Spinal cord (tissue), 10 donors: ENCODE measurements around the gene CDC7. TPM values are rescaled to one million over a fixed set of nuclear protein-coding genes. Genes with fewer than 3 reads are reported as not detected.
"Not testable (repeated sequence)": the region's sequence is repeated elsewhere in the genome, so short reads cannot be mapped to it uniquely, and the experiment has no call there.

ENCODE experiments used
- DNase-seq, 6 donors: peaks; one replicate each; pipeline versions ENCODE4 v3.0.0 to v3.0.0-alpha.2; 2013 to 2015; ENCODE audit warnings: low spot score in 6 of 6, low read depth in 4 of 6
- H3K27ac ChIP-seq: one replicate; pipeline ENCODE4 v1.5.1; 2013; ENCODE audit warnings: low read depth, low read length, control low read depth
- H3K27me3 ChIP-seq: one replicate; pipeline ENCODE4 v1.6.1; 2013; ENCODE audit warnings: low read length; ENCODE audit not compliant: control insufficient read depth, insufficient read depth
- H3K36me3 ChIP-seq: one replicate; pipeline ENCODE4 v1.6.1; 2013; ENCODE audit warnings: low read length; ENCODE audit not compliant: control insufficient read depth, insufficient read depth
- H3K4me1 ChIP-seq: one replicate; pipeline ENCODE4 v1.6.1; 2013; ENCODE audit warnings: low read length; ENCODE audit not compliant: control insufficient read depth, insufficient read depth
- H3K4me3 ChIP-seq: one replicate; pipeline ENCODE4 v1.5.1; 2013; ENCODE audit warnings: low read depth, low read length, control low read depth
- H3K9me3 ChIP-seq: one replicate; pipeline ENCODE4 v1.6.1; 2013; ENCODE audit warnings: low read length; ENCODE audit not compliant: control insufficient read depth, insufficient read depth
- WGBS: methylation state at CpG from one replicate; pipeline ENCODE4 v1.1.5; 2013; ENCODE audit warnings: missing lambda C conversion rate; ENCODE audit not compliant: insufficient coverage; 5-methylcytosine and 5-hydroxymethylcytosine counted together
- long read RNA-seq, 4 donors: transcript quantifications; one replicate each; lab custom pipeline, GENCODE V29; 2026
- polyA plus RNA-seq, 2 donors: library from polyadenylated mRNA; unstranded; fragments of 120-200 nt; gene quantifications; one replicate each; pipeline ENCODE4 v1.2.1, GENCODE V29; 2013; ENCODE audit not compliant: insufficient read length in 2 of 2
- total RNA-seq, 2 donors: library from RNA; depleted of rRNA in 1 of 2; stranded (reverse); fragments of 120-200 nt in 1 of 2; fragments of >200 nt in 1 of 2; gene quantifications; one replicate each; pipeline versions ENCODE4 v1.2.3 to v1.2.4, GENCODE V29; 2013 to 2014
- donor health status: healthy.

Gene CDC7
- total RNA-seq (10 to 100 TPM; 16.5 to 22.9 TPM), polyA plus RNA-seq (10 to 100 TPM; 23.1 to 30.1 TPM)
- long read RNA-seq, donor 1, partial matches to known transcripts, result 5 of 5 reads
- long read RNA-seq, donor 1, other reads (novel, unspliced or antisense), result 0 of 5 reads
- long read RNA-seq, donor 2, partial matches to known transcripts, result 0 of 1 reads
- long read RNA-seq, donor 2, other reads (novel, unspliced or antisense), result 0 of 1 reads
- long read RNA-seq, donor 3, result 0 reads
- long read RNA-seq, donor 4, partial matches to known transcripts, result 6 of 6 reads
- long read RNA-seq, donor 4, other reads (novel, unspliced or antisense), result 0 of 6 reads

GRCh38 chr1:91500756-91501522 is at the start of gene CDC7:
CDC7 (plus strand) TSS chr1:91500851; CDS start chr1:91501717, 866 bp downstream.
- H3K4me1 ChIP-seq, result no peaks in the 10 kb centered on the region
- H3K27me3 ChIP-seq, result no peaks in the 10 kb centered on the region
- H3K27ac ChIP-seq, result peak within 1 kb of the TSS; percentile 98
- peak within 1 kb of the TSS; percentile 88 for H3K4me3 ChIP-seq
- DNase-seq, result peak; percentile 86 to 99 (median 94)
- H3K36me3 ChIP-seq, result no peaks in the 10 kb centered on the region
- no peaks in the 10 kb centered on the region for H3K9me3 ChIP-seq
- 0% methylated on average over 66 of the region's 68 CpGs for WGBS

- WGBS, result 80% methylated on average over 1 of the region's 2 CpGs
- Histone ChIP-seq H3K9me3 (no peaks in the 10 kb centered on the region), H3K27ac (no peak overlapping the region), H3K4me1 (no peaks in the 10 kb centered on the region), H3K36me3 (no peaks in the 10 kb centered on the region), H3K4me3 (no peak overlapping the region), H3K27me3 (no peaks in the 10 kb centered on the region)
- no peak for DNase-seq
Measured at GRCh38 chr1:91454136-91454535, 46.5 kb upstream of the CDC7 start.

- no peaks in the 10 kb centered on the region for H3K9me3 ChIP-seq
- no CpG with 5 or more reads among the region's 3 CpGs for WGBS
Measured at GRCh38 chr1:91455334-91455733, 45.3 kb upstream of the CDC7 start.

GRCh38 chr1:91455896-91456295 is 44.8 kb upstream of the CDC7 start:
- no peaks in the 10 kb centered on the region for H3K9me3 ChIP-seq
- WGBS, result no CpG with 5 or more reads among the region's 1 CpG

More at GRCh38 chr1:91455334-91455733, 45.3 kb upstream of the CDC7 start:
- no peaks in the 10 kb centered on the region for H3K4me1 ChIP-seq
- H3K36me3 ChIP-seq, result no peaks in the 10 kb centered on the region
- no peaks in the 10 kb centered on the region for H3K27me3 ChIP-seq
- no peak overlapping the region for H3K4me3 ChIP-seq
- no peak overlapping the region for H3K27ac ChIP-seq
- DNase-seq, result no peak

GRCh38 chr1:91465350-91465749 is 35.3 kb upstream of the CDC7 start:
- H3K9me3 ChIP-seq, H3K4me1 ChIP-seq, H3K27me3 ChIP-seq, DNase-seq, H3K36me3 ChIP-seq, H3K27ac ChIP-seq, H3K4me3 ChIP-seq: not testable (repeated sequence)
- WGBS, result 100% methylated on average over 1 of the region's 2 CpGs

More at GRCh38 chr1:91455896-91456295, 44.8 kb upstream of the CDC7 start:
- DNase-seq, result no peak
- no peaks in the 10 kb centered on the region for H3K4me1 ChIP-seq
- no peak overlapping the region for H3K4me3 ChIP-seq
- H3K27me3 ChIP-seq, result no peaks in the 10 kb centered on the region
- H3K36me3 ChIP-seq, result no peaks in the 10 kb centered on the region
- no peak overlapping the region for H3K27ac ChIP-seq

- Histone ChIP-seq H3K27ac (no peak overlapping the region), H3K4me1 (no peaks in the 10 kb centered on the region), H3K9me3 (no peaks in the 10 kb centered on the region), H3K36me3 (no peaks in the 10 kb centered on the region), H3K4me3 (no peak overlapping the region), H3K27me3 (no peaks in the 10 kb centered on the region)
- 90% methylated on average over 1 of the region's 2 CpGs for WGBS
- no peak for DNase-seq
Measured at GRCh38 chr1:91476533-91477217, 24.0 kb upstream of the CDC7 start.

GRCh38 chr1:91487469-91487868 is 13.2 kb upstream of the CDC7 start:
- Histone ChIP-seq H3K27me3 (no peaks in the 10 kb centered on the region), H3K4me1 (no peaks in the 10 kb centered on the region), H3K4me3 (no peak overlapping the region), H3K9me3 (no peaks in the 10 kb centered on the region), H3K27ac (no peak overlapping the region), H3K36me3 (no peaks in the 10 kb centered on the region)
- no peak for DNase-seq
- no CpG with 5 or more reads among the region's 3 CpGs for WGBS

- H3K4me3 ChIP-seq, result no peak overlapping the region
- H3K4me1 ChIP-seq, result no peaks in the 10 kb centered on the region
- H3K36me3 ChIP-seq, result no peaks in the 10 kb centered on the region
- no peaks in the 10 kb centered on the region for H3K9me3 ChIP-seq
- H3K27ac ChIP-seq, result no peak overlapping the region
- no peak for DNase-seq
- H3K27me3 ChIP-seq, result no peaks in the 10 kb centered on the region
- no CpG with 5 or more reads among the region's 1 CpG for WGBS
Measured at GRCh38 chr1:91490501-91490900, 10.2 kb upstream of the CDC7 start.

- DNase-seq, result no peak
- Histone ChIP-seq H3K27ac (no peak overlapping the region), H3K27me3 (no peaks in the 10 kb centered on the region), H3K9me3 (no peaks in the 10 kb centered on the region), H3K4me1 (no peaks in the 10 kb centered on the region), H3K4me3 (no peak overlapping the region), H3K36me3 (no peaks in the 10 kb centered on the region)
- no CpG with 5 or more reads among the region's 2 CpGs for WGBS
Measured at GRCh38 chr1:91498035-91498434, 2.6 kb upstream of the CDC7 start.
